Mesothelial cell of epicardium (in vitro differentiated cells): Measurements from ENCODE around the gene GAS2L2. TPM values are rescaled to one million over a fixed set of nuclear protein-coding genes. Genes with fewer than 3 reads are reported as not detected.
"Not testable (repeated sequence)": the region's sequence is repeated elsewhere in the genome, so short reads cannot be mapped to it uniquely, and the experiment has no call there.

Source experiments
- DNase-seq, 2 experiments: peaks; one replicate each; pipeline ENCODE4 v3.0.0; 2021; ENCODE audit warnings: low spot score in 2 of 2; ENCODE audit not compliant: unreplicated experiment in 2 of 2
- H3K27ac Mint-ChIP-seq: 2 replicates; pipeline ENCODE4 v1.8.0; 2021; ENCODE audit warnings: mixed read lengths
- H3K27me3 Mint-ChIP-seq: 2 replicates; pipeline ENCODE4 v1.8.0; 2021; ENCODE audit warnings: low read depth, mixed read lengths
- H3K36me3 Mint-ChIP-seq: 2 replicates; pipeline ENCODE4 v1.8.0; 2021; ENCODE audit warnings: mixed read lengths
- H3K4me1 Mint-ChIP-seq: 2 replicates; pipeline ENCODE4 v1.8.0; 2021; ENCODE audit warnings: mixed read lengths
- H3K4me3 Mint-ChIP-seq: 2 replicates; pipeline ENCODE4 v1.8.0; 2021; ENCODE audit warnings: mild to moderate bottlenecking, moderate library complexity, mixed read lengths
- H3K9me3 Mint-ChIP-seq: 2 replicates; pipeline ENCODE4 v1.8.0; 2021; ENCODE audit warnings: mixed read lengths
- total RNA-seq: library from RNA; stranded (reverse); gene quantifications from 3 replicates; pipeline ENCODE4 v1.2.1, GENCODE V29; 2021
- TF ChIP-seq, protein P1 (sequence below): fragments of 200-600 bp; sonication (generic); IDR thresholded peaks from one replicate; pipeline ENCODE4 v1.5.0; 2021; ENCODE audit warnings: antibody characterized with exemption; ENCODE audit not compliant: unreplicated experiment

The GAS2L2 gene
- total RNA-seq, 1 donor from 2014 or later, result 0.11 TPM

DNA sequence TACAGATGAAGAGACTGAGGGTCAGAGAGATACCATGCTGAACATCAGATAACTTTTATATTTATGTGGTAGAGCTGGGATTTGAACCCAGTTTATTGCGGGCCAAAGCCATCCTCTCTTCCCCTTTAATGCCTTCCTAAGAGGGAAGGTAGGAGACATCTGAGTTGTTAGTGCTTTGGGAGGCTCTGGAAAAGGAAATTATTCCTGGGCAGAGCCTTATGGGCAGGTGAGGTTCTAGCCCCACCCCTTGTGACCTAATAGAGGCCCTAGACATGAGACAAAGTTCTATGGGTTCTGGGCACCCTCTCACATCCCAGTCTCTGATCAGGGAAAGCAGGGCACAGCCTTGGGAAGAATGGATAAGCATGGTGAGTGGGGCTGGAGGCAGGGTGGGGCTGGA lies 7.5 kb upstream of the GAS2L2 start, which contains the start of gene C17orf50:
Gene C17orf50 (plus strand): TSS at position 301 of the 400 bp plus-strand sequence. CDS start 55 bp downstream, at position 356.
- no peak within 1 kb of the TSS for H3K4me3 Mint-ChIP-seq
- TF ChIP-seq, protein P1, sequence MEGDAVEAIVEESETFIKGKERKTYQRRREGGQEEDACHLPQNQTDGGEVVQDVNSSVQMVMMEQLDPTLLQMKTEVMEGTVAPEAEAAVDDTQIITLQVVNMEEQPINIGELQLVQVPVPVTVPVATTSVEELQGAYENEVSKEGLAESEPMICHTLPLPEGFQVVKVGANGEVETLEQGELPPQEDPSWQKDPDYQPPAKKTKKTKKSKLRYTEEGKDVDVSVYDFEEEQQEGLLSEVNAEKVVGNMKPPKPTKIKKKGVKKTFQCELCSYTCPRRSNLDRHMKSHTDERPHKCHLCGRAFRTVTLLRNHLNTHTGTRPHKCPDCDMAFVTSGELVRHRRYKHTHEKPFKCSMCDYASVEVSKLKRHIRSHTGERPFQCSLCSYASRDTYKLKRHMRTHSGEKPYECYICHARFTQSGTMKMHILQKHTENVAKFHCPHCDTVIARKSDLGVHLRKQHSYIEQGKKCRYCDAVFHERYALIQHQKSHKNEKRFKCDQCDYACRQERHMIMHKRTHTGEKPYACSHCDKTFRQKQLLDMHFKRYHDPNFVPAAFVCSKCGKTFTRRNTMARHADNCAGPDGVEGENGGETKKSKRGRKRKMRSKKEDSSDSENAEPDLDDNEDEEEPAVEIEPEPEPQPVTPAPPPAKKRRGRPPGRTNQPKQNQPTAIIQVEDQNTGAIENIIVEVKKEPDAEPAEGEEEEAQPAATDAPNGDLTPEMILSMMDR, result no peak
- no peaks in the 10 kb centered on the region for H3K27me3 Mint-ChIP-seq
- no peaks in the 10 kb centered on the region for H3K36me3 Mint-ChIP-seq
- no peaks in the 10 kb centered on the region for H3K9me3 Mint-ChIP-seq
- H3K27ac Mint-ChIP-seq, result no peak within 1 kb of the TSS
- H3K4me1 Mint-ChIP-seq, result peaks cover 7% of the 10 kb centered on the region
- DNase-seq, result no peak

DNA sequence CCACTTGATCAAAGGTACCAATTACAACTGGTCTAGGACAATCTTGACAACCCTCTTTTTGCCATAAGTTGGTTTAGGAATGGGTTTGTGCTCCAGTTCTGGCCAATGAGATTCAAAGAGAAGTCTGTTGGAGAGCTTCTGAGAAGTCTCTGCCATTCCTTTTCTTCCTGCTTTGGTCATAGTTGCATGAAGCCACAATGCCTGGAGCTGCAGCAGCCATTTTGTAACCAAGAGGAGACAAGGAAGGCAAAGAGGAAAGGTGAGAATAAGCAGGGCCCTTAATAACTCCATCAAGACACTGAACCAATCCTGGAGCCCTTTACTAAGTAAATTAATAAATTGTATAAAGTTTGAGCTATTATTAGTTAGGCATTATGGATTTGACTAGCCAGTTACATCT lies 4.2 kb upstream of the GAS2L2 start:
- H3K27ac Mint-ChIP-seq, result no peak overlapping the region
- no peaks in the 10 kb centered on the region for H3K4me1 Mint-ChIP-seq
- no peaks in the 10 kb centered on the region for H3K36me3 Mint-ChIP-seq
- no peaks in the 10 kb centered on the region for H3K27me3 Mint-ChIP-seq
- no peak for DNase-seq
- TF ChIP-seq, protein P1, result no peak
- H3K9me3 Mint-ChIP-seq, result no peaks in the 10 kb centered on the region
- H3K4me3 Mint-ChIP-seq, result no peak overlapping the region

DNA sequence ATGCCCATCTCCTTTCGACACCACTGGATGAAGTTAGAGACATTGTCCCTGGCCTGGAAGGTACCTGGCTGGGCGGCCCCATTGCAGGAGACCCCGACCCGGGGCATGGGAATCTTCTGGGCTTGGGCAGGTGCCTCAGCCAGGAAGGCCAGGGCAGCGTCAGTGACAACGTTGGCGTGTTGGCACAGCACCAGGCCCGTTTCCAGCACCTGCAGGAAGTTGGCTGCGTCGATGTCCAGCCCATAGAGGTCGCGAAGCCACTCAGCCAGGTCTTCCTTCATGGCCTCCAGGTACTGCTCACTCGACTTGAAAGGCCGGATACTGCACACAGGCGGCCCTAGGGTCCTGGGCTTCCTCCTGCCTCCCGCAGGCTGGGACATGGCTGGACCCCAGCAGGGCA lies 568 bp downstream of the GAS2L2 start:
- DNase-seq, result no peak
- Mint-ChIP-seq H3K9me3 (no peaks in the 10 kb centered on the region), H3K27ac (no peak overlapping the region), H3K36me3 (no peaks in the 10 kb centered on the region), H3K4me3 (no peak overlapping the region), H3K27me3 (peaks cover 29% of the 10 kb centered on the region), H3K4me1 (peaks cover 10% of the 10 kb centered on the region)
- TF ChIP-seq, protein P1, result no peak

DNA sequence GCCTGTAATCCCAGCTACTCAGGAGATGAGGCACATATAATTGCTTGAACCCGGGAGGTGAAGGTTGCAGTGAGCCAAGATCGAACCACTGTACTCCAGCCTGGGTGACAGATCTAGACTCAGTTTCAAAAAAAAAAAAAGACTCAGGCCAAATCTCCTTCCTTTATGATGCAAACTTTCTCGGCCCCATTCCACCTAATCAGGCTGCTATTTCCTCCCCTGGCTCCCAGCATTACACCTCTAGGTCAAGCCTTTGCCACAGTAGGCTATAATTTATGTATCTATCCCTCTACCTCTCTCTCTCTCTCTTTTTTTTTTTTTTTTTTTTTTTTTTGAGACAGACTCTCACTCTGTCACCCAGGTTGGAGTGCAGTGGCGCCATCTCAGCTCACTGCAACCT lies 1.5 kb downstream of the GAS2L2 start:
- H3K36me3 Mint-ChIP-seq, H3K27ac Mint-ChIP-seq, DNase-seq, H3K4me3 Mint-ChIP-seq, H3K9me3 Mint-ChIP-seq, H3K4me1 Mint-ChIP-seq: not testable (repeated sequence)
- H3K27me3 Mint-ChIP-seq, result peaks cover 31% of the 10 kb centered on the region

DNA sequence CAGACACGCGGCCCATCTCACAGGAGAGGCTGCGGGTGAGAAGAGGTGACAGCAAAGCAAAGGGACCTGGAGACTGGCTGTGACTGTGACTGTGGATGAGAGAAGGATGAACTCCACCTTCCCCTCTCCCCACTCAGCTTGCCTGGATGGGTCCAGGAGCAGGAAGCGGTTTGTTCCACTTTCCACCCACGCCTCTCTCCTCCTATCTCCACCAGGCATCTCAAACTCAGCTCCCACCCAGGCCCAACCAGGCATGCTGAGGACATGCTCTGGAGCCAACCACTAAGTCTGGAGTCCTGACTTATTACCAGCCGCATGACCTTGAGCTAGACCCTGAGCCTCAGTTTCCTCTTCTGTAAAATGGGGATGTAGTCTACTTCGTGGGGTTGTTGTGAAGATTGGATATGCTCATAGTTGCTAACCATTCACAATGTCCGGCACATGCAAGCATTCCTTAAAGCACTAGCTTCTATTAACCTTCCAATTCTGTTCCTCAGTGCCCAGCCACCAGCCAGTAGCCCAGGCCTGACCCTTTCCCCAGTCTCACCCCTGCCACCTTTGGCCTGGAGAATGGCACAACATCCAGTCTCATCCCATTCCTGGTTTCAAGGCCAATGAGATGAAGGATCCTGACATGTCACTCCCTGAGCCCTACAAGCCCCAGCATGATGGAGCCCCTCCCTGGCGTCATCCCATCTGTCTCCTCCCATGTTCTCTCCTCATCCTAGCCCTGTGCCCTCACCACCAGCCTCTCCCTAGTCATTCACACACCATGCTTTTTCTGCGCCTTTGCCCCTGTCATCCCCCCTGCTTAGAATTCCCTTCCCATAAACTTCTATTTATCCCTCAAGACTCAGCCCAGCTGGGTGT lies 2.3 kb downstream of the GAS2L2 start:
- TF ChIP-seq, protein P1, result no peak
- Mint-ChIP-seq H3K9me3 (no peaks in the 10 kb centered on the region), H3K4me3 (no peak overlapping the region), H3K36me3 (no peaks in the 10 kb centered on the region), H3K4me1 (peaks cover 10% of the 10 kb centered on the region), H3K27me3 (peaks cover 36% of the 10 kb centered on the region), H3K27ac (no peak overlapping the region)
- DNase-seq, result no peak

DNA sequence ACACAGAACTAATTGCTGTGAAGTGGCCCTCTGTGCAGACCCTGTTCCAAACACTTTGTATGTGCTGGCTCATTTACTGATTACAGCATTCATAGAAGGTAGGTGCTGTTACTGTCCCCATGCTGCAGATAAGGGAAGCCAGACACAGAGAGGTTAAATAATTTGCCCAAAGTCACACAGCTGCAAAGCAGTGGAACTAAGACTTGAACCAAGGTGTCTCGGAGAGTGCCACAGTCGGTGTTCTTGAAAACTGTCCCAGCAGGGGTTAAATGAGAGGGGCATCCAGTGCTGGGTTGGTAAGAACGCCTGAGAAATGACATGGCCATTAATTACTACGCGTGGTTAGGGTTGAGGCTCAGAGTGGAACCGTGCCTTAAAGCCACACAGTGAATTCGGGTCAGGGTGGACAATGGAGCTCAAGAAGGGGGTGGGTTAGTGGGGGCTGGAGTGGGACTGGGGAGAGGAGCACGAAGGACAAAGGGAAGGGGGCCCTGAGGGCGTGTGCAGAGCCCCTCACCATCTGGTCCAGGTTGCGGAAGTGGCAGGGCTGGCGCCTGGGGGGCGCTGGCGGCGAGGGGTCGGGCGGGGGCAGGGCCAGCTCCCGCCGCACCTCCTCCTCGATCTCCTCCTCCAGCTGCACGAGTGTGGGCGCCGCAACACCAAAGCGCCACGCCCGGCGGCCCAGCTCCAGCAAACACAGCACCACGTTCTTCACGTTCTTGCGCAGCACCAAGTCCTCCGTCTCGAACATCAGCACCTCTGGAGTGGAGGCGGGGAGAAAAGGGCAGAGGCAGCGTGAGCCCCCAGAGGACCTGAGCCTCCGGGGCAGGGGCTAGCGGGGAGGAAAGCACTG lies 3.3 kb downstream of the GAS2L2 start:
- Mint-ChIP-seq H3K4me3 (peak overlapping the region; percentile 40), H3K36me3 (no peaks in the 10 kb centered on the region), H3K27ac (no peak overlapping the region), H3K9me3 (no peaks in the 10 kb centered on the region), H3K27me3 (peaks cover 40% of the 10 kb centered on the region), H3K4me1 (peaks cover 10% of the 10 kb centered on the region)
- TF ChIP-seq, protein P1, result no peak
- DNase-seq, result no peak
